Adrenal gland (tissue), 5 donors: ENCODE results near the gene BTBD6.

Source experiments
- CTCF ChIP-seq, 6 experiments: fragments of 450-650 bp in 4 of 6; fragments of 200-600 bp in 2 of 6; sonication (generic) in 1 of 6; IDR thresholded peaks; 1 replicate in 5 of 6; 2 replicates in 1 of 6; pipeline versions ENCODE4 v1.5.1 to v1.8.0; 2016 to 2021; ENCODE audit warnings: antibody characterized with exemption in 6 of 6, mild to moderate bottlenecking in 2 of 6, moderate library complexity in 1 of 6
- POLR2A ChIP-seq, 2 donors: fragments of 450-650 bp; IDR thresholded peaks; one replicate each; pipeline ENCODE4 v1.6.1; 2017; ENCODE audit warnings: antibody characterized with exemption in 2 of 2, mild to moderate bottlenecking in 2 of 2, moderate library complexity in 1 of 2
- donor health status: DM: no; HTN: no; CAD: no.

DNA sequence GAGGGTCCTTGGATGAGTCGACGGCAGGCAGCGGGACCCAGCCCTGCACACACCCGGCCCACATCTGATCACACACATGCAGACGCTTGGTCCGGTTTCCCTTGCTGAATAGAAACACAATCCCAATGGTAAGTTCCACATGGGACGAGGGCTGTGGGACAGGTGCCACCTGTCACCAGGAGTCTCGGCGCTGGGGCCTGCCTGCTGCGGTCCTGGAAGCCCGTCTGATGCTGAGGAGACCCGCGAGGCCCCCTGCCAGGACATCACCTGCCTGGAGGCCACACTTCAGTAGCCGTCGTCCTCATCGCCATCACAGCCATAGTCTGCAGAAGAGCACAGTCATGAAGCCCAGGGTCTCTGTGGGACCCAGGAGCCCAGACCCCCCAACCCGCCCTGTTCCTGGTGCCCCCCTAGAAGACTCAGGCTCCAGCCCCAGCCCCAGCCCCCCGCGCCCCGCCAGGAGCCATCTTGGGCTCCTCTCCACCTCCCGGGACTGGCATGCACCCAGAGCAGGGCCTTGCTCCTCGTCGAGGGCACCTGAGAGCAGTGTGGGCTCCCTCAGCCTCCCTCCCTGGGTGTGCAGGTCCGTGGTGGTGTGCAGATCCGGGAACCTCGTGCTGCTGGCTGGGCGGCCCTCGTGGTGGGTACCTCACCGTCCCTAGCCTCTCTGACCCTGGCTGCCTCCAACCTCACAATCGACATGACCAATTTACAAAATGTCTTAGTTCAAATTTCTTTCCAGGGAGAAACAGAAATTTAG lies 37.9 kb upstream of the BTBD6 start:
- TF ChIP-seq POLR2A (IDR thresholded peaks at IDR 0.05) (no peak), CTCF (IDR thresholded peaks at IDR 0.05) (no peak)
